Transverse colon (tissue), 3 donors: Measurements from ENCODE around the gene ICE2.

Source experiments
- CTCF ChIP-seq, 5 experiments: fragments of 200-600 bp in 3 of 5; fragments of 450-650 bp in 2 of 5; sonication (generic) in 3 of 5; IDR thresholded peaks; 1 replicate in 2 of 5; 2 replicates in 3 of 5; pipeline ENCODE4 v1.5.1; 2016 to 2017; ENCODE audit warnings: antibody characterized with exemption in 5 of 5, inconsistent platforms in 3 of 5, mild to moderate bottlenecking in 2 of 5, moderate library complexity in 1 of 5
- POLR2A ChIP-seq: fragments of 450-650 bp; IDR thresholded peaks from one replicate; pipeline ENCODE4 v1.6.1; 2016; ENCODE audit warnings: antibody characterized with exemption, mild to moderate bottlenecking, moderate library complexity

GRCh38 chr15:60494108-60494507 lies 15.2 kb upstream of the ICE2 start:
- no peak for TF ChIP-seq POLR2A
- no peak for TF ChIP-seq CTCF (IDR thresholded peaks at IDR 0.05)
